ENCODE results near the gene COL7A1. TPM values are rescaled to one million over a fixed set of nuclear protein-coding genes. Genes with fewer than 3 reads are reported as not detected.

The COL7A1 gene
- polyA plus RNA-seq, 3 donors, result 0.37 to 1.9 TPM; not detected in 1

DNA sequence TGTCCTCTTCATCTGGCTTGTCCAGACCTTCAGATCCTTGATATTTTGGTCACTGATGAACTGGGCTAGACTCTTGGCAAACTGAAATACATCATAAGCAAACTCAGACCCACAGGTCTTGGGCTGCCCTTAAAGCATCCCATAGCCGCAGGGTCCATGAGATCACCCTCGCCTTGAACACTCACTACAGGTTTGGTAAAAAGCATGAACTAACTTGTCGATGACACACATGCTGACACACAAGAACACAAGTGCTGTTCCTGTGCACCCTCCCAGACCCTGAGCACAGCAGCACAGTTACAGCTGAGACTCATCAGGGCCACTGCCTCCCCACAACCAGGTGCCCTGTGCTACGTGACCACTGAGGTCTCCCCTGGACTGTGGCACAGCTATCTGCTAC lies 59.6 kb downstream of the COL7A1 start:
- no peak overlapping the region for H3K4me3 Mint-ChIP-seq
- intact Hi-C loops (cut with micrococcal nuclease), result no loop called here
- H3K4me1 ChIP-seq (ENCODE audit: control insufficient read depth in 1 of 2, insufficient read depth in 2 of 2, low read length in 2 of 2), result peaks cover 38 to 51% of the 10 kb centered on the region in 2 donors

DNA sequence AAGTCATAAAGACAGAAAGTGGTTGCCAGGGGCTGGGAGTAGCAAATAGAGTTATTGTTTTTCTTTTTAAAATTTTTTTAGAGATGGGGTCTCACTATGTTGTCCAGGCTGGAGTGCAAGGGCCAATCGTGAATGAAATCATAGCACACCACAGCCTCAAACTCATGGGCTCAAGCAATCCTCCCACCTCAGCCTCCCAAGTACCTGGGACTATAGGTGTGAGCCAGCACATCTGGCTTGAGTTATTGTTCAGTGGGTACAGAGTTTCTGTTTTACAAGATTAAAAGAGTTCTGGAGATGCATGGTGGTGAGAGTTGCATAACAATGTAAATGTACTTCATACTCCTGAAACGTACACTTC lies 62.2 kb downstream of the COL7A1 start:
- Histone ChIP-seq H3K27me3 (ENCODE audit: control insufficient read depth in 2 of 2, insufficient read depth in 2 of 2, low read length in 2 of 2) (no peaks in the 10 kb centered on the region), H4K20me1 (ENCODE audit: insufficient read depth, low read length) (no peaks in the 10 kb centered on the region), H3K4me1 (ENCODE audit: control insufficient read depth in 1 of 2, insufficient read depth in 2 of 2, low read length in 2 of 2) (peaks cover 59 to 74% of the 10 kb centered on the region in 2 donors), H3K27ac (ENCODE audit: low read depth in 1 of 2, low read length in 2 of 2) (peak overlapping the region; percentile 54 to 78), H2AFZ (ENCODE audit: insufficient read depth, low read depth, low read length, poor library complexity, severe bottlenecking) (no peak overlapping the region), H3K36me3 (replicated peaks in 1 of 2; ENCODE audit: control insufficient read depth in 1 of 2, insufficient read depth in 2 of 2, low read length in 2 of 2) (peaks cover 30 to 53% of the 10 kb centered on the region in 2 donors), H3K4me2 (replicated peaks; ENCODE audit: extremely low read depth, low read length, poor library complexity, severe bottlenecking) (no peak overlapping the region), H3K9ac (ENCODE audit: insufficient read depth, low read length, poor library complexity, severe bottlenecking) (no peak overlapping the region), H3K4me3 (replicated peaks in 1 of 3; ENCODE audit: low read depth in 2 of 3, low read length in 3 of 3) (peak overlapping the region in 1 of 3 experiments; percentile 29), H3K9me3 (replicated peaks in 1 of 2; ENCODE audit: control insufficient read depth in 1 of 2, insufficient read depth in 1 of 2, low read length in 2 of 2) (no peaks in the 10 kb centered on the region), H3K79me2 (ENCODE audit: insufficient read depth, low read length) (peaks cover 10% of the 10 kb centered on the region)
- peaks cover 0 to 2% (median 0%) of the 10 kb centered on the region in 3 donors for H3K27me3 Mint-ChIP-seq (ENCODE audit: low read depth in 3 of 3)
- peak overlapping the region in 1 of 2 donors; percentile 2 for H3K4me3 Mint-ChIP-seq
- peaks cover 3 to 21% (median 6%) of the 10 kb centered on the region in 7 donors for H3K9me3 Mint-ChIP-seq
- no CpG with 5 or more reads among the region's 2 CpGs for whole genome bisulfite sequencing (ENCODE audit: insufficient coverage)
- TF ChIP-seq CTCF (IDR thresholded peaks at IDR 0.05), result no peak
- H3K27ac Mint-ChIP-seq, result peak overlapping the region; percentile 83 to 91 (median 88)
- DNase-seq, result no peak
- intact Hi-C loops (cut with micrococcal nuclease), result no loop called here
- H3K36me3 Mint-ChIP-seq, result peaks cover 44 to 73% of the 10 kb centered on the region in 2 donors
- peaks cover 66% of the 10 kb centered on the region for H3K4me1 Mint-ChIP-seq

More for the DNA sequence above, 59.6 kb downstream of the COL7A1 start:
- Histone ChIP-seq H3K27ac (ENCODE audit: low read depth in 1 of 2, low read length in 2 of 2) (peak overlapping the region in 1 of 2 donors; percentile 78), H3K36me3 (replicated peaks in 1 of 2; ENCODE audit: control insufficient read depth in 1 of 2, insufficient read depth in 2 of 2, low read length in 2 of 2) (peaks cover 53 to 74% of the 10 kb centered on the region in 2 donors), H3K4me3 (replicated peaks in 1 of 3; ENCODE audit: low read depth in 2 of 3, low read length in 3 of 3) (no peak overlapping the region), H3K9ac (ENCODE audit: insufficient read depth, low read length, poor library complexity, severe bottlenecking) (no peak overlapping the region), H3K9me3 (replicated peaks in 1 of 2; ENCODE audit: control insufficient read depth in 1 of 2, insufficient read depth in 1 of 2, low read length in 2 of 2) (no peaks in the 10 kb centered on the region), H4K20me1 (ENCODE audit: insufficient read depth, low read length) (peaks cover 5% of the 10 kb centered on the region), H3K27me3 (ENCODE audit: control insufficient read depth in 2 of 2, insufficient read depth in 2 of 2, low read length in 2 of 2) (no peaks in the 10 kb centered on the region), H3K79me2 (ENCODE audit: insufficient read depth, low read length) (no peaks in the 10 kb centered on the region), H2AFZ (ENCODE audit: insufficient read depth, low read depth, low read length, poor library complexity, severe bottlenecking) (no peak overlapping the region), H3K4me2 (replicated peaks; ENCODE audit: extremely low read depth, low read length, poor library complexity, severe bottlenecking) (no peak overlapping the region)
- no peak for TF ChIP-seq CTCF (IDR thresholded peaks at IDR 0.05)
- Mint-ChIP-seq H3K4me1 (peaks cover 45% of the 10 kb centered on the region), H3K9me3 (peaks cover 3 to 21% (median 6%) of the 10 kb centered on the region in 7 donors), H3K36me3 (peaks cover 66 to 89% of the 10 kb centered on the region in 2 donors), H3K27ac (peak overlapping the region in 3 of 7 donors; percentile 4 to 60 (median 15)), H3K27me3 (ENCODE audit: low read depth in 3 of 3) (peaks cover 0 to 2% (median 0%) of the 10 kb centered on the region in 3 donors)
- DNase-seq, result no peak
- 100% methylated on average over 4 of the region's 4 CpGs for WGBS (ENCODE audit: insufficient coverage)

Data from CD14-positive monocyte (primary cell).